Gastroesophageal sphincter (tissue), 3 donors: ENCODE results near the gene TMEM163.

Experiments
- CTCF ChIP-seq, 4 experiments: fragments of 200-600 bp in 2 of 4; fragments of 450-650 bp in 2 of 4; sonication (generic) in 1 of 4; IDR thresholded peaks; one replicate each; pipeline ENCODE4 v1.5.1; 2017 to 2019; ENCODE audit warnings: antibody characterized with exemption in 4 of 4, mild to moderate bottlenecking in 2 of 4, moderate library complexity in 2 of 4
- POLR2AphosphoS5 ChIP-seq: sonication (generic); formaldehyde crosslinking; IDR thresholded peaks from one replicate; pipeline ENCODE4 v1.6.1; 2017; ENCODE audit warnings: antibody characterized with exemption

DNA sequence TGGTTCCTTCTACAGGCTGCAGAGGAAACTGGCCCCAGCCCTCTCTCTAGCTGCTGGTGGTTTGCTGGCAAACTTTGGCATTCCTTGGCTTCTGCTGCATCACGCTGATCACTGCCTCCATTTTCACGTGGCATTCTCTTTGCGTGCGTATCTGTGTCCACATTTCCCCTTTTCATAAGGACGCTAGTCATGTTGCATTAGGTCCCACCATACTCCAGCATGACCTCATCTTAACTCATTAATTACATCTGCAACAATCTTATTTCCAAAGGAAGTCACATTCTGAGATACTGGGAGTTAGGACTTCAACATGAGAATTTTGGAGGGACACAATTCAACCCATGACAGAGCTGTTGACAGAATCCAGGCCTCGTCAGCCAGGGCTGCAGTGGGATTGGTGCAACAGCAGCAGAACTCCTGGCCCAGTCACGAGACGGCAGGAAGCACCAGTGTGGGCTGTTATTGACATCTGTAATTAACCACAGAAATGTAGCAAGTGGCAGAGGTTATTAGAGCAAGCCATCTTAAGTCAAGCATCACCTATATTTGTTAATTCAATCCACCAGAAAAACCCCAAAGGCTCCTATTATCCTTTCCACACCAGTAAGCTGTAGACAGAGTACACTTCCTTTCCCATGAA is 132.4 kb downstream of the TMEM163 start:
- TF ChIP-seq CTCF (IDR thresholded peaks at IDR 0.05) (no peak), POLR2AphosphoS5 (no peak)
